SK-N-SH (cell line): Measurements from ENCODE around the gene CDKN2B-AS1. TPM values are rescaled to one million over a fixed set of nuclear protein-coding genes. Genes with fewer than 3 reads are reported as not detected.

ENCODE experiments used
- CTCF ChIA-PET: fragments of 300-600, 350-600 bp; formaldehyde crosslinking; extraction: SDS; loops from one replicate; lab custom pipeline; 2021; lab: Yijun Ruan, JAX
- POLR2A ChIA-PET: fragments of 350-600 bp; sonication (Branson Sonifier 250); formaldehyde crosslinking; extraction: SDS; loops from one replicate; lab custom pipeline; 2020; ENCODE audit warnings: antibody characterized with exemption, inconsistent platforms; lab: Yijun Ruan, JAX
- DNase-seq: peaks from one replicate; pipeline ENCODE4 v3.0.0; 2012
- H2AFZ ChIP-seq: fragments of 200-600 bp; sonication (generic); 2 replicates; pipeline ENCODE4 v1.8.1; 2016; ENCODE audit warnings: antibody characterized with exemption, mild to moderate bottlenecking, low read depth
- H3F3A ChIP-seq: fragments of 200-600 bp; sonication (generic); replicated peaks from 2 replicates; pipeline ENCODE3; 2016; ENCODE audit warnings: antibody characterized with exemption, mild to moderate bottlenecking; ENCODE audit not compliant: insufficient read depth
- H3K27ac ChIP-seq, 2 experiments: fragments of 200-500 bp in 1 of 2; fragments of 200-600 bp in 1 of 2; sonication (Bioruptor generic) in 1 of 2; sonication (generic), shearing (Covaris generic) in 1 of 2; 2 replicates each; pipeline versions ENCODE4 v1.5.1 to v1.6.1; 2014 to 2016; ENCODE audit warnings: low read depth in 2 of 2, inconsistent platforms in 1 of 2, low read length in 1 of 2, mild to moderate bottlenecking in 1 of 2, mixed read lengths in 1 of 2
- H3K27me3 ChIP-seq: fragments of 200-600 bp; sonication (generic), shearing (Covaris generic); 2 replicates; pipeline ENCODE4 v1.6.1; 2016; ENCODE audit warnings: mixed run types; ENCODE audit not compliant: insufficient read depth
- H3K36me3 ChIP-seq, 2 experiments: fragments of 200-500 bp in 1 of 2; fragments of 200-600 bp in 1 of 2; sonication (Bioruptor generic) in 1 of 2; sonication (generic) in 1 of 2; replicated peaks in 1 of 2; 2 replicates each; pipeline versions ENCODE3 to v1.5.1; 2014 to 2016; ENCODE audit warnings: low read length in 1 of 2, mild to moderate bottlenecking in 1 of 2; ENCODE audit not compliant: insufficient read depth in 2 of 2, control insufficient read depth in 1 of 2
- H3K4me1 ChIP-seq, 2 experiments: fragments of 200-500 bp in 1 of 2; fragments of 200-600 bp in 1 of 2; sonication (Bioruptor generic) in 1 of 2; sonication (generic), shearing (Covaris generic) in 1 of 2; 2 replicates each; pipeline versions ENCODE4 v1.5.1 to v1.6.1; 2014 to 2016; ENCODE audit warnings: low read depth in 1 of 2, low read length in 1 of 2, mixed run types in 1 of 2; ENCODE audit not compliant: insufficient read depth in 2 of 2, control insufficient read depth in 1 of 2
- H3K4me2 ChIP-seq: fragments of 200-600 bp; sonication (generic), shearing (Covaris generic); 2 replicates; pipeline ENCODE4 v1.6.1; 2017; ENCODE audit warnings: mixed run types
- H3K4me3 ChIP-seq, 2 experiments: fragments of 200-500 bp in 1 of 2; fragments of 200-600 bp in 1 of 2; sonication (Bioruptor generic) in 1 of 2; sonication (generic), shearing (Covaris generic) in 1 of 2; 2 replicates each; pipeline versions ENCODE4 v1.5.1 to v1.8.1; 2014 to 2016; ENCODE audit warnings: low read depth in 2 of 2, inconsistent platforms in 1 of 2, low read length in 1 of 2, mild to moderate bottlenecking in 1 of 2, mixed read lengths in 1 of 2, moderate library complexity in 1 of 2
- H3K79me2 ChIP-seq: fragments of 200-600 bp; sonication (generic); 2 replicates; pipeline ENCODE4 v1.8.1; 2017; ENCODE audit warnings: mild to moderate bottlenecking; ENCODE audit not compliant: insufficient read depth
- H3K9ac ChIP-seq: fragments of 200-600 bp; sonication (generic); 2 replicates; pipeline ENCODE4 v1.6.1; 2017; ENCODE audit warnings: mixed run types
- H3K9me2 ChIP-seq: fragments of 200-600 bp; sonication (generic); 2 replicates; pipeline ENCODE4 v1.6.1; 2017; ENCODE audit warnings: mixed run types
- H3K9me3 ChIP-seq: fragments of 200-600 bp; sonication (generic); 2 replicates; pipeline ENCODE4 v1.6.1; 2017; ENCODE audit warnings: mixed run types, mild to moderate bottlenecking, moderate library complexity
- H4K20me1 ChIP-seq: fragments of 200-600 bp; sonication (generic); 2 replicates; pipeline ENCODE4 v1.6.1; 2017; ENCODE audit warnings: mild to moderate bottlenecking, mixed run types; ENCODE audit not compliant: insufficient read depth
- CHD2 ChIP-seq: fragments of 150-350 bp; IDR thresholded peaks from 2 replicates; pipeline ENCODE4 v1.6.1; 2018; ENCODE audit warnings: low read length; ENCODE audit not compliant: partially characterized antibody
- EP300 ChIP-seq, 2 experiments: IDR thresholded peaks; 2 replicates each; pipeline versions ENCODE4 v1.4.0 to v1.6.1; 2012; ENCODE audit warnings: borderline replicate concordance in 1 of 2, low read depth in 1 of 2, low read length in 1 of 2
- MAX ChIP-seq: IDR thresholded peaks from 2 replicates; pipeline ENCODE4 v1.4.0; 2012; ENCODE audit warnings: low read depth
- NRF1 ChIP-seq: IDR thresholded peaks from 2 replicates; pipeline ENCODE4 v1.6.1; 2012; ENCODE audit warnings: low read depth, mild to moderate bottlenecking, low read length
- PBX3 ChIP-seq: IDR thresholded peaks from 2 replicates; pipeline ENCODE4; 2012
- RAD21 ChIP-seq: IDR thresholded peaks from 2 replicates; pipeline ENCODE4 v1.6.1; 2012; ENCODE audit warnings: mild to moderate bottlenecking, low read length
- RCOR1 ChIP-seq: fragments of 150-350 bp; IDR thresholded peaks from 2 replicates; pipeline ENCODE4 v1.6.1; 2017; ENCODE audit warnings: antibody characterized with exemption, low read length
- RFX5 ChIP-seq: IDR thresholded peaks from 2 replicates; pipeline ENCODE4 v1.6.1; 2012; ENCODE audit warnings: mild to moderate bottlenecking, improper control_type of control experiment, low read length
- RXRA ChIP-seq: IDR thresholded peaks from 2 replicates; pipeline ENCODE4 v1.4.0; 2012; ENCODE audit warnings: low read depth, mild to moderate bottlenecking, borderline replicate concordance
- SMC3 ChIP-seq: IDR thresholded peaks from 2 replicates; pipeline ENCODE4 v1.6.1; 2012; ENCODE audit warnings: low read depth, low read length, improper control_type of control experiment
- TAF1 ChIP-seq: IDR thresholded peaks from 2 replicates; pipeline ENCODE4 v1.6.1; 2012; ENCODE audit warnings: low read depth, mild to moderate bottlenecking, low read length, moderate library complexity, borderline replicate concordance
- TCF12 ChIP-seq: IDR thresholded peaks from 2 replicates; pipeline ENCODE4 v1.4.0; 2012
- TEAD4 ChIP-seq: IDR thresholded peaks from 2 replicates; pipeline ENCODE4 v1.4.0; 2012; ENCODE audit warnings: mild to moderate bottlenecking, borderline replicate concordance; ENCODE audit not compliant: insufficient read depth
- USF1 ChIP-seq: IDR thresholded peaks from 2 replicates; pipeline ENCODE4 v1.4.0; 2012; ENCODE audit warnings: low read depth, borderline replicate concordance
- YY1 ChIP-seq: IDR thresholded peaks from 2 replicates; pipeline ENCODE4 v1.4.0; 2012; ENCODE audit warnings: low read depth, mild to moderate bottlenecking
- ZBTB33 ChIP-seq: IDR thresholded peaks from 2 replicates; pipeline ENCODE4 v1.4.0; 2012; ENCODE audit warnings: low read depth, borderline replicate concordance
- WGBS: methylation state at CpG from one replicate; pipeline ENCODE4 v1.1.6; 2017; ENCODE audit warnings: low lambda C conversion rate; 5-methylcytosine and 5-hydroxymethylcytosine counted together
- polyA plus RNA-seq, 3 experiments: library from polyadenylated mRNA; depleted of rRNA; stranded (reverse); fragments of >200 nt; gene quantifications; 2 replicates each; pipeline ENCODE4 v1.2.3, GENCODE V29; 2012
- TF ChIP-seq, protein P1 (sequence below): IDR thresholded peaks from 2 replicates; pipeline ENCODE4 v1.6.1; 2012; ENCODE audit warnings: mild to moderate bottlenecking, low read depth, low read length, moderate library complexity

CDKN2B-AS1 gene
- polyA plus RNA-seq, 1 of the 3 experiments (the other 2 are of a cell fraction) = 0.25 TPM

DNA sequence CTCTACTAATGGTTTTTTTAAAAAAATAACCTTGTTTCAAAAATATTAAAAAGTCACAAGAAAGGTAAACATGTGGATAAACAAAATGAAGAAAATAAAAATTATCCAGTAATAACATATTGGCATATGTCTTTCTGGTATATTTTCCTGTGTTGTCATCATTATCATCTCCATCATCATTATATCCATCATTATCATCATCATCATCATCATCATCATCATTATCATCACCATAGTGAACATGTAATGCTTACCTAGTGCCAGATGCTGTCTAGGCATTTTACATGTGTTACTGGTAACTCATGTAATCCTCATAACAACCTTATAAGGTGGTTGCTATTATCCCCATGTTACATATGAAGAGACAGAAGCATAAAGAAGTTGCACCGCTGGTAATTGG, 126.0 kb downstream of the CDKN2B-AS1 start (continued):
- no peak for TF ChIP-seq ZBTB33
- no peak for TF ChIP-seq EP300 (IDR thresholded peaks at IDR 0.05; ENCODE audit: borderline replicate concordance in 1 of 2, low read depth in 1 of 2, low read length in 1 of 2)
- TF ChIP-seq SMC3 = no peak
- TF ChIP-seq, all 33 proteins: peak for 0

- Histone ChIP-seq H3K27ac (no peak overlapping the region), H4K20me1 (no peaks in the 10 kb centered on the region), H3K27me3 (peaks cover 31% of the 10 kb centered on the region; the same call in 1 of the 2 replicates), H3K36me3 (no peaks in the 10 kb centered on the region), H3K79me2 (no peaks in the 10 kb centered on the region), H3K4me1 (no peaks in the 10 kb centered on the region), H3K4me2 (no peak overlapping the region), H3K9me3 (peaks cover 7% of the 10 kb centered on the region), H3K9me2 (no peaks in the 10 kb centered on the region), H3K9ac (no peak overlapping the region), H3K4me3 (no peak overlapping the region), H3F3A (no peaks in the 10 kb centered on the region), H2AFZ (no peak overlapping the region)
- no peak for DNase-seq
- WGBS = 18% methylated on average over 6 of the region's 6 CpGs
- TF ChIP-seq MAX = no peak
- no peak for TF ChIP-seq RAD21
- no peak for TF ChIP-seq RCOR1
- no peak for TF ChIP-seq NRF1
- no peak for TF ChIP-seq CHD2
- no peak for TF ChIP-seq PBX3
- TF ChIP-seq SMC3 = no peak
- no peak for TF ChIP-seq RFX5
- TF ChIP-seq YY1 = no peak
- no peak for TF ChIP-seq USF1
- TF ChIP-seq TAF1 = no peak
- TF ChIP-seq TEAD4 = no peak
- TF ChIP-seq RXRA = no peak
- no peak for TF ChIP-seq ZBTB33
- no peak for TF ChIP-seq TCF12
- TF ChIP-seq, protein P1, sequence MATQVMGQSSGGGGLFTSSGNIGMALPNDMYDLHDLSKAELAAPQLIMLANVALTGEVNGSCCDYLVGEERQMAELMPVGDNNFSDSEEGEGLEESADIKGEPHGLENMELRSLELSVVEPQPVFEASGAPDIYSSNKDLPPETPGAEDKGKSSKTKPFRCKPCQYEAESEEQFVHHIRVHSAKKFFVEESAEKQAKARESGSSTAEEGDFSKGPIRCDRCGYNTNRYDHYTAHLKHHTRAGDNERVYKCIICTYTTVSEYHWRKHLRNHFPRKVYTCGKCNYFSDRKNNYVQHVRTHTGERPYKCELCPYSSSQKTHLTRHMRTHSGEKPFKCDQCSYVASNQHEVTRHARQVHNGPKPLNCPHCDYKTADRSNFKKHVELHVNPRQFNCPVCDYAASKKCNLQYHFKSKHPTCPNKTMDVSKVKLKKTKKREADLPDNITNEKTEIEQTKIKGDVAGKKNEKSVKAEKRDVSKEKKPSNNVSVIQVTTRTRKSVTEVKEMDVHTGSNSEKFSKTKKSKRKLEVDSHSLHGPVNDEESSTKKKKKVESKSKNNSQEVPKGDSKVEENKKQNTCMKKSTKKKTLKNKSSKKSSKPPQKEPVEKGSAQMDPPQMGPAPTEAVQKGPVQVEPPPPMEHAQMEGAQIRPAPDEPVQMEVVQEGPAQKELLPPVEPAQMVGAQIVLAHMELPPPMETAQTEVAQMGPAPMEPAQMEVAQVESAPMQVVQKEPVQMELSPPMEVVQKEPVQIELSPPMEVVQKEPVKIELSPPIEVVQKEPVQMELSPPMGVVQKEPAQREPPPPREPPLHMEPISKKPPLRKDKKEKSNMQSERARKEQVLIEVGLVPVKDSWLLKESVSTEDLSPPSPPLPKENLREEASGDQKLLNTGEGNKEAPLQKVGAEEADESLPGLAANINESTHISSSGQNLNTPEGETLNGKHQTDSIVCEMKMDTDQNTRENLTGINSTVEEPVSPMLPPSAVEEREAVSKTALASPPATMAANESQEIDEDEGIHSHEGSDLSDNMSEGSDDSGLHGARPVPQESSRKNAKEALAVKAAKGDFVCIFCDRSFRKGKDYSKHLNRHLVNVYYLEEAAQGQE = no peak
- ChIA-PET POLR2A (no interaction called here), CTCF (interaction anchor here (0.9 kb wide), 1 partner anchor 86 kb away, joined by 3 read pairs; no protein-coding TSS in a partner anchor)
Measured at GRCh38 chr9:22124263-22125011, 129.8 kb downstream of the CDKN2B-AS1 start.
